Esophagus squamous epithelium (tissue), 4 donors: Measurements from ENCODE around the gene ABR.

Experiments
- POLR2A ChIP-seq, 4 donors: fragments of 450-650 bp; IDR thresholded peaks; one replicate each; pipeline ENCODE4 v1.6.1; 2017; ENCODE audit warnings: antibody characterized with exemption in 4 of 4, mild to moderate bottlenecking in 4 of 4, moderate library complexity in 3 of 4
- TF ChIP-seq, protein P1 (sequence below), 6 experiments: fragments of 450-650 bp in 4 of 6; fragments of 200-600 bp in 2 of 6; sonication (generic) in 2 of 6; IDR thresholded peaks; one replicate each; pipeline ENCODE4 v1.5.1; 2016 to 2019; ENCODE audit warnings: antibody characterized with exemption in 6 of 6, mild to moderate bottlenecking in 4 of 6, moderate library complexity in 4 of 6

DNA sequence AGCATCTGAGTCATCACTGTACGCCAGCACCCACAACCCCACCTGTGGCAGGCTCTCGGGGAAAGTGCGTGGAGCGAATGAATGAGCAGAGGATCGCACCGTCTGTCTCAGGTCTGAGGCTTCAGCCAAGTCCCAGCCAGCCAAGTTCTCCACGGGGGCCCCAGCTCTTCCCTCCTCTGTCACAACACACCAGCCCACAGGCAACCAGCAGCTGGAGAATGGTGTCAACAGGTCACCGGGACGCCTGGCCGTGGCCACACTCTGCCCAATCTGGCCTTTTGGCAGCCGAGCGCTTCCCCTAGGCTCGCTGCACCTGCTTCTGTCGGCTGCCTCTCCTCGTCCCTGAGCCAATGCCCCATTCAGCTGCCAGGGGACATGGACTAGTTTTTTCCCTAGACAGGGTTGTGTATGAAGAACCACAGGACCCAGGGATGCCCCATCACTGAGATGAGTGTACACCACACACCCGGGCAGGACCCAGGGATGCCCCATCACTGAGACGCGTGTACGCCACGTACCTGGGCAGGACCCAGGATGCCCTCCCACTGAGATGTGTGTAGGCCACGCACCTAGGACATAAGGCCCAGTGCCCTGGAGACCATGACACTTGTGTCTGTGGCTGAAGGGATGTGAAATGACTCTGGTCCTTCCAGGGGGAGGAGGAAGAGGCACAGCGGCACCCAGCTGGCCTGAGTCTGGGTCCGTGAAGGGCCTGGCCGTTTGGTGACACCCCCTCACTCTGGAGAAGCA lies 52.8 kb downstream of the ABR start:
- TF ChIP-seq POLR2A (IDR thresholded peaks at IDR 0.05), result no peak
- TF ChIP-seq, protein P1, sequence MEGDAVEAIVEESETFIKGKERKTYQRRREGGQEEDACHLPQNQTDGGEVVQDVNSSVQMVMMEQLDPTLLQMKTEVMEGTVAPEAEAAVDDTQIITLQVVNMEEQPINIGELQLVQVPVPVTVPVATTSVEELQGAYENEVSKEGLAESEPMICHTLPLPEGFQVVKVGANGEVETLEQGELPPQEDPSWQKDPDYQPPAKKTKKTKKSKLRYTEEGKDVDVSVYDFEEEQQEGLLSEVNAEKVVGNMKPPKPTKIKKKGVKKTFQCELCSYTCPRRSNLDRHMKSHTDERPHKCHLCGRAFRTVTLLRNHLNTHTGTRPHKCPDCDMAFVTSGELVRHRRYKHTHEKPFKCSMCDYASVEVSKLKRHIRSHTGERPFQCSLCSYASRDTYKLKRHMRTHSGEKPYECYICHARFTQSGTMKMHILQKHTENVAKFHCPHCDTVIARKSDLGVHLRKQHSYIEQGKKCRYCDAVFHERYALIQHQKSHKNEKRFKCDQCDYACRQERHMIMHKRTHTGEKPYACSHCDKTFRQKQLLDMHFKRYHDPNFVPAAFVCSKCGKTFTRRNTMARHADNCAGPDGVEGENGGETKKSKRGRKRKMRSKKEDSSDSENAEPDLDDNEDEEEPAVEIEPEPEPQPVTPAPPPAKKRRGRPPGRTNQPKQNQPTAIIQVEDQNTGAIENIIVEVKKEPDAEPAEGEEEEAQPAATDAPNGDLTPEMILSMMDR (IDR thresholded peaks at IDR 0.05), result no peak
